A673 (cell line): ENCODE measurements around the gene HERC3. TPM values are rescaled to one million over a fixed set of nuclear protein-coding genes. Genes with fewer than 3 reads are reported as not detected.

Source experiments
- BruUV-seq: library from RNA; stranded (reverse); fragments of 400-500 nt; replicated peaks from 2 replicates; lab custom pipeline; 2021; lab: Mats Ljungman, UMichigan
- CTCF ChIA-PET: fragments of 300-600 bp; sonication (Branson Sonifier 250); formaldehyde crosslinking; loops from one replicate; lab custom pipeline; 2022; ENCODE audit warnings: antibody characterized with exemption; lab: Charles Lee
- POLR2A ChIA-PET: fragments of 300-600 bp; sonication (Branson Sonifier 250); formaldehyde crosslinking; loops from one replicate; lab custom pipeline; 2022; ENCODE audit warnings: antibody characterized with exemption; ENCODE audit not compliant: low non-redundant PET; lab: Charles Lee
- DNase-seq: peaks from one replicate; pipeline ENCODE4 v3.0.0-alpha.2; 2015; ENCODE audit warnings: low spot score
- H3K27ac ChIP-seq: fragments of 200-600 bp; sonication (generic); 2 replicates; pipeline ENCODE4 v1.5.1; 2016; ENCODE audit warnings: mixed run types, low read depth, mild to moderate bottlenecking, mixed read lengths, antibody characterized with exemption, low read length; ENCODE audit not compliant: poor library complexity, severe bottlenecking
- H3K27me3 ChIP-seq: fragments of 200-600 bp; sonication (generic); replicated peaks from 2 replicates; pipeline ENCODE4 v1.6.1; 2017; ENCODE audit warnings: mixed run types, low read depth, mild to moderate bottlenecking, mixed read lengths, antibody characterized with exemption, low read length; ENCODE audit not compliant: insufficient read depth, poor library complexity
- H3K36me3 ChIP-seq: fragments of 200-600 bp; sonication (generic); 2 replicates; pipeline ENCODE4 v1.6.1; 2016; ENCODE audit warnings: mixed run types, mild to moderate bottlenecking, mixed read lengths, antibody characterized with exemption, low read length; ENCODE audit not compliant: insufficient read depth, poor library complexity, severe bottlenecking
- H3K4me1 ChIP-seq: fragments of 200-600 bp; sonication (generic); 2 replicates; pipeline ENCODE4 v1.6.1; 2017; ENCODE audit warnings: mixed run types, mild to moderate bottlenecking, mixed read lengths, antibody characterized with exemption, low read length; ENCODE audit not compliant: insufficient read depth, poor library complexity, severe bottlenecking
- H3K4me3 ChIP-seq: fragments of 200-600 bp; sonication (generic); 2 replicates; pipeline ENCODE4 v1.5.1; 2016; ENCODE audit warnings: low read depth, mixed run types, mild to moderate bottlenecking, mixed read lengths, low read length; ENCODE audit not compliant: poor library complexity, severe bottlenecking
- H3K9me3 ChIP-seq: fragments of 200-600 bp; sonication (generic); 2 replicates; pipeline ENCODE4 v1.6.1; 2016; ENCODE audit warnings: mixed run types, low read depth, mild to moderate bottlenecking, mixed read lengths, antibody characterized with exemption, low read length; ENCODE audit not compliant: poor library complexity, severe bottlenecking
- EZH2 ChIP-seq: fragments of 200-600 bp; sonication (generic); IDR thresholded peaks from 2 replicates; pipeline ENCODE4 v1.6.1; 2017; ENCODE audit warnings: borderline replicate concordance, low read depth, mild to moderate bottlenecking, mixed read lengths, antibody characterized with exemption, low read length; ENCODE audit not compliant: poor library complexity, severe bottlenecking
- intact Hi-C: fragments of 100-400 bp; cut with micrococcal nuclease; formaldehyde crosslinking; loops from one replicate; pipeline ENCODE4 v1.10.0; 2022; ENCODE audit not compliant: unreplicated experiment
- total RNA-seq: library from RNA; stranded (reverse); gene quantifications from 2 replicates; pipeline ENCODE4 v1.2.3, GENCODE V29; 2021
- TF ChIP-seq, protein P1 (sequence below): fragments of 300-800, 200-600 bp; sonication (generic); conservative IDR thresholded peaks from 2 replicates; pipeline ENCODE4 v1.5.1; 2017; ENCODE audit warnings: low read depth, mild to moderate bottlenecking, antibody characterized with exemption, low read length, moderate library complexity, mixed read lengths

The HERC3 gene
- total RNA-seq, 1 experiment from 2014 or later: 0.71 TPM

DNA sequence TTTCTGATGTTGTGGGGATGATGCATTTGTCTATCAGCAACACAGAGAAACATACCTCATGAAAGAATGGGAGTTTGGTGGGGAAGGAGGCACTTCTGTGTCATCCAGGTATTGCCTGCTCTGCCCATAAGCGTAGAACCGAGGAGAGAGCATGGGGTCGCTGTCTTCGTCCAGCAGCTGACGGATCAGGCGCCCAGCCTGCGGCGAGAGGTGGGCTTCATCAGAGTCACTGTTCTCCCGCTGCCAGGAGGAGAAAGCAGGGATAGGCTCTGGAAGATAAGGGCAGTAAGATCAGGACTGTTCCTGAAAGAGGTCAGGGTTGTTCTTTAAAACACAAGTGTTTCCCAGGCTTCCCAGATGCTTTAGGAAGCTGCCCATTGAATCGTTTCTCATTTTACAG, 158.1 kb downstream of the HERC3 start:
- Histone ChIP-seq H3K36me3 (peaks cover 7% of the 10 kb centered on the region), H3K4me1 (no peaks in the 10 kb centered on the region), H3K27ac (no peak overlapping the region), H3K4me3 (no peak overlapping the region), H3K27me3 (no peaks in the 10 kb centered on the region), H3K9me3 (no peaks in the 10 kb centered on the region)
- DNase-seq: no peak
- CTCF ChIA-PET: no interaction called here
- POLR2A ChIA-PET: no interaction called here
- intact Hi-C loops: no loop called here
- TF ChIP-seq EZH2: no peak
- TF ChIP-seq, protein P1, sequence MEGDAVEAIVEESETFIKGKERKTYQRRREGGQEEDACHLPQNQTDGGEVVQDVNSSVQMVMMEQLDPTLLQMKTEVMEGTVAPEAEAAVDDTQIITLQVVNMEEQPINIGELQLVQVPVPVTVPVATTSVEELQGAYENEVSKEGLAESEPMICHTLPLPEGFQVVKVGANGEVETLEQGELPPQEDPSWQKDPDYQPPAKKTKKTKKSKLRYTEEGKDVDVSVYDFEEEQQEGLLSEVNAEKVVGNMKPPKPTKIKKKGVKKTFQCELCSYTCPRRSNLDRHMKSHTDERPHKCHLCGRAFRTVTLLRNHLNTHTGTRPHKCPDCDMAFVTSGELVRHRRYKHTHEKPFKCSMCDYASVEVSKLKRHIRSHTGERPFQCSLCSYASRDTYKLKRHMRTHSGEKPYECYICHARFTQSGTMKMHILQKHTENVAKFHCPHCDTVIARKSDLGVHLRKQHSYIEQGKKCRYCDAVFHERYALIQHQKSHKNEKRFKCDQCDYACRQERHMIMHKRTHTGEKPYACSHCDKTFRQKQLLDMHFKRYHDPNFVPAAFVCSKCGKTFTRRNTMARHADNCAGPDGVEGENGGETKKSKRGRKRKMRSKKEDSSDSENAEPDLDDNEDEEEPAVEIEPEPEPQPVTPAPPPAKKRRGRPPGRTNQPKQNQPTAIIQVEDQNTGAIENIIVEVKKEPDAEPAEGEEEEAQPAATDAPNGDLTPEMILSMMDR: no peak
- no TSS peak for BruUV-seq

DNA sequence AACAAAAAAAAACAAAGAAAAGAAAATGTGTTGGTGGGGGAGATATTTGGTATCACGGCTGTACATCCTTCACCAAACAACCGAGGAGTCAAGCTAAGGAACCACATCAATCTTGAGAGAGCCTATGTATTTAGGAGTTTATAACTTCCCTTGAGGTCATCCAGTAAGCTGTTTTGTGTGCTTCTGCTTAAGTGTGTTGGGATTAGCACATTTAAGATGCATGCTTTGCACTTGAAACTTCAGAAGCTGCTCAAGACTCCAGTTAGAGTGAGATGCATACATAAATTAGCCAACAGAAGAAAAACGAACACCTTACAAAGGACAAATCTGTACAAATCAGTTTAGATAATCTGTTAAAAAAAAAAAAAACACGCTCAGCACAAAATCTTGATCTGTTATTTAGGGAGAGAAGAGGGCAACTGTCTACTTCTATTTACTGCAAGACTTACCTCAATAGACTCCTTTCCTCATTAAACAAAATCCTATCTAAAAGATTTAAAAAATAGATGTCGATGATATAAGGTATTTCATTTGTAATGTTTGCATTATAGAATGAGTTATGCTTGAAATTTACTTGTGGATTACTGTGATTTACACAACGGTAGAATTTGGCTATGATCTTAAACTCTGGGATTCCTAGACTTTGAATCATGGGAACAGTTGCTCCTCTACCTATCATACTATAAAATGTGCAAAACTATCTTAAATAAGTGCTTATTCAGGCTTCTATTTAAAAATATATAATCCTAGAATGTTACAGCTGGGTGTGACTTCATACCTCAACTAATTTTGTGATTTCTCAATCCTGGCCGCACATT, 159.2 kb downstream of the HERC3 start:
- no peaks in the 10 kb centered on the region for H3K27me3 ChIP-seq

DNA sequence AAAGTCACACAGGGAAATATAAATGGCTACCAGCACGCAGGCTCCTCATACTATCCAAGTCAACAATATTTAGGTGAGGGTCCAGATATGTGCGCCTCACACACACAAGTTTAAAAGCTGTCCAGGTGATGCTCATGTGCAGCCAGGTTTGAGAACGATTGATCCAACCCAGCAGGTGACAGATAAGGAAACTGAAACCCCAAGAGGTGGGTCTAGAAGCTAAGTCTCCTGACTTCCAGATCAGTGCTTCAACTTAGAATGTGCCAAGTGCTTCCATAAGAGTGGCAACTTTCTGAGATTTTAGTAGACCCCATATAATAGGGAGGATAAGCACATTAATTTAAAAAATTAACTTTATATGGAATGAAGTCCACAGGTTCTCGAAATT, 159.8 kb downstream of the HERC3 start:
- BruUV-seq: no TSS peak
- Histone ChIP-seq H3K36me3 (peaks cover 7% of the 10 kb centered on the region), H3K27me3 (no peaks in the 10 kb centered on the region), H3K9me3 (no peaks in the 10 kb centered on the region), H3K27ac (no peak overlapping the region), H3K4me1 (no peaks in the 10 kb centered on the region), H3K4me3 (no peak overlapping the region)
- DNase-seq: no peak
- intact Hi-C loops: no loop called here
- TF ChIP-seq, protein P1: no peak
- TF ChIP-seq EZH2: no peak
- POLR2A ChIA-PET: interaction anchor here (0.6 kb wide), 1 partner anchor 1100 kb away, joined by 3 read pairs; no protein-coding TSS in a partner anchor
- CTCF ChIA-PET: no interaction called here

More for the DNA sequence above, 159.2 kb downstream of the HERC3 start:
- no peak overlapping the region for H3K27ac ChIP-seq
- BruUV-seq: no TSS peak
- H3K9me3 ChIP-seq: no peaks in the 10 kb centered on the region
- H3K36me3 ChIP-seq: peaks cover 7% of the 10 kb centered on the region
- TF ChIP-seq, protein P1: no peak
- no peak for TF ChIP-seq EZH2
- POLR2A ChIA-PET: no interaction called here
- intact Hi-C loops: no loop called here
- DNase-seq: no peak
- no peak overlapping the region for H3K4me3 ChIP-seq
- CTCF ChIA-PET: no interaction called here
- H3K4me1 ChIP-seq: no peaks in the 10 kb centered on the region
